K562 (cell line): ENCODE data around the gene CLDN10.

Experiments used
- CTCF ChIP-seq, 3 experiments: IDR thresholded peaks in 2 of 3; conservative IDR thresholded peaks in 1 of 3; 2 replicates each; pipeline ENCODE4 v1.5.1; 2011 to 2012; ENCODE audit warnings: low read length in 3 of 3, mild to moderate bottlenecking in 3 of 3, control low read depth in 2 of 3, improper control_type of control experiment in 1 of 3, inconsistent platforms in 1 of 3, low read depth in 1 of 3, mixed read lengths in 1 of 3, moderate library complexity in 1 of 3; ENCODE audit not compliant: insufficient read depth in 2 of 3
- ETS1 ChIP-seq: conservative IDR thresholded peaks from 2 replicates; pipeline ENCODE4 v1.6.1; 2011; ENCODE audit warnings: low read depth, mild to moderate bottlenecking, low read length; ENCODE audit not compliant: control insufficient read depth
- FOS ChIP-seq: IDR thresholded peaks from 3 replicates; pipeline ENCODE4 v1.6.1; 2011; ENCODE audit not compliant: insufficient read length; ENCODE audit errors: extremely low read depth
- IRF9 ChIP-seq: fragments of 450-650 bp; IDR thresholded peaks from 2 replicates; pipeline ENCODE4 v1.6.1; 2016; ENCODE audit warnings: missing biosample characterization, missing genetic modification characterization
- KLF1 ChIP-seq: fragments of 450-650 bp; IDR thresholded peaks from 2 replicates; pipeline ENCODE4 v1.6.1; 2016; ENCODE audit warnings: missing genetic modification characterization, missing compliant biosample characterization
- L3MBTL2 ChIP-seq: fragments of 450-650 bp; IDR thresholded peaks from 2 replicates; pipeline ENCODE4 v1.6.1; 2016; ENCODE audit warnings: mild to moderate bottlenecking, moderate library complexity
- LARP7 ChIP-seq: fragments of 450-650 bp; IDR thresholded peaks from 2 replicates; pipeline ENCODE4 v1.6.1; 2016
- YY1 ChIP-seq, 3 experiments: IDR thresholded peaks; 2 replicates each; pipeline ENCODE4 v1.6.1; 2011; ENCODE audit warnings: low read length in 2 of 3, mild to moderate bottlenecking in 2 of 3, moderate library complexity in 2 of 3, borderline replicate concordance in 1 of 3, control low read depth in 1 of 3, low read depth in 1 of 3; ENCODE audit not compliant: insufficient read depth in 3 of 3, insufficient replicate concordance in 2 of 3, control insufficient read depth in 1 of 3, insufficient read length in 1 of 3; ENCODE audit errors: extremely low read depth in 1 of 3
- ZBTB11 ChIP-seq, 3 experiments: fragments of 200-800 bp in 1 of 3; fragments of 250-450 bp in 1 of 3; fragments of 450-650 bp in 1 of 3; sonication (Bioruptor Pico) in 1 of 3; sonication (Bioruptor generic) in 1 of 3; formaldehyde crosslinking in 1 of 3; IDR thresholded peaks; 2 replicates each; pipeline versions ENCODE4 v1.6.1 to v1.8.0; 2016 to 2022; ENCODE audit warnings: mild to moderate bottlenecking in 2 of 3, missing genetic modification characterization in 2 of 3, missing compliant biosample characterization in 1 of 3, moderate library complexity in 1 of 3
- ZBTB49 ChIP-seq: sonication (generic); formaldehyde crosslinking; IDR thresholded peaks from 2 replicates; pipeline ENCODE4 v1.8.0; 2022; ENCODE audit warnings: missing genetic modification reagents, mild to moderate bottlenecking, borderline replicate concordance

GRCh38 chr13:95601906-95602305, 49.4 kb downstream of the CLDN10 start:
- no peak for TF ChIP-seq IRF9 (tag)
- no peak for TF ChIP-seq KLF1 (tag)
- no peak for TF ChIP-seq ZBTB49 (CRISPR knock-in tag)
- TF ChIP-seq CTCF (IDR thresholded peaks at IDR 0.05 in 2 of 3, conservative IDR thresholded peaks at IDR 0.05 in 1 of 3; ENCODE audit: insufficient read depth in 2 of 3, low read depth in 1 of 3, low read length in 3 of 3): no peak
- TF ChIP-seq L3MBTL2: no peak
- no peak for TF ChIP-seq ETS1
- TF ChIP-seq LARP7: no peak
- no peak for TF ChIP-seq FOS
- TF ChIP-seq YY1 (IDR thresholded peaks at IDR 0.05; ENCODE audit: borderline replicate concordance in 1 of 3, control insufficient read depth in 1 of 3, extremely low read depth in 1 of 3, insufficient read depth in 3 of 3, insufficient read length in 1 of 3, insufficient replicate concordance in 2 of 3, low read depth in 1 of 3, low read length in 2 of 3): no peak
- no peak for TF ChIP-seq ZBTB11 (CRISPR knock-in tag; IDR thresholded peaks at IDR 0.05)
